ENCODE results near the gene DLST. TPM values are rescaled to one million over a fixed set of nuclear protein-coding genes. Genes with fewer than 3 reads are reported as not detected.
A peak's percentile ranks its signal among the peaks of the same experiment; 100 is the strongest.

DLST gene
- total and polyA plus RNA-seq, 2 experiments from 2014 or later = 10.8 to 68.7 TPM

DNA sequence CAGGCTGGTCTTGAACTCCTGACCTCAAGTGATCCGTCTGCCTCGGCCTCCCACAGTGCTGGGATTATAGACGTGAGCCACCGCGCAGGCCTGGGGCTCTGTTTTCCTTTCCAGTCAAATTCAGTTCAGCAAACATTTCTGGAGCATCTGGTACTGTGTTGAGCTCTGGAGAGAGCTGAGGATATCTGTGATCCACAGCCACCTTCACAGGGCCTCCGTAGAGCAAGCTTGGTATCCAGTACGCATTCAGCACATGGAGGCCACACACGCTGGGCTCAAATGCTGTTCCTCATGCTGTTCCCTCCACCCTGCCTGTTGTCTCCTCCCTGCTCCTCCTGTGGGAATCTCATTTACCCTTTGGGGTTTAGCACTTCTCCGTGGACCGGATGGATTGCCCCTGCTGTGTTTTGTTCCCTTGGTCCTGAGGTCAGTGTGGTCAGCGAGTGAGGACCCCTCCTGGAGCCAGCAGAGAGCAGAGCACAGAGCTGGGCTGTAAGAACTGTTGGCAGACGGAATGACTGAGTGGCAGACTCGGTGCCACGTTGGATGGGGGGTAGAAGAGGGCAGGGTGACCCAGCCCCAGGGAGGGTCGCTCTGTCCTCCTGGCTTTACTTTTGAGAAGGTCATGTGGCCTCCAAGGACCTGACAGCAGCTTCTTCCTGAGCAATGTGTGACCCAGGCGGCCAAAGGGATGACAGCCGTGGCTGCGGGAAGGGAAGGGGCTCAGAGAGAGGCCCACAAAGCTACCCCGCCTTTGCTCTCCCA, 40.5 kb downstream of the DLST start:
- peaks cover 21% of the 10 kb centered on the region for H3K27me3 ChIP-seq
- no peak overlapping the region for H3K27ac ChIP-seq
- no peak for TF ChIP-seq EZH2phosphoT487 (IDR thresholded peaks at IDR 0.05; ENCODE audit: low read depth, severe bottlenecking, unreplicated experiment)
- TF ChIP-seq EZH2 (IDR thresholded peaks at IDR 0.05; ENCODE audit: borderline replicate concordance) = no peak
- TF ChIP-seq CTCF (IDR thresholded peaks at IDR 0.05; ENCODE audit: poor library complexity) = no peak
- H3K9me2 ChIP-seq (replicated peaks; ENCODE audit: insufficient read depth) = no peaks in the 10 kb centered on the region
- H3K4me2 ChIP-seq = peak overlapping the region; percentile 91
- H3K9me3 ChIP-seq (ENCODE audit: low read depth) = no peaks in the 10 kb centered on the region
- H3K4me1 ChIP-seq (ENCODE audit: insufficient read depth) = peaks cover 4% of the 10 kb centered on the region
- H3K79me2 ChIP-seq = no peaks in the 10 kb centered on the region
- H3K36me3 ChIP-seq (replicated peaks; ENCODE audit: insufficient read depth, low read depth) = no peaks in the 10 kb centered on the region
- no peak for DNase-seq (ENCODE audit: low spot score)
- no peak overlapping the region for H3K4me3 ChIP-seq
- no peak overlapping the region for H2AFZ ChIP-seq
- no peaks in the 10 kb centered on the region for H4K20me1 ChIP-seq (ENCODE audit: insufficient read depth, poor library complexity, severe bottlenecking)
- 75% methylated on average over 19 of the region's 19 CpGs for WGBS (ENCODE audit: low lambda C conversion rate, missing lambda C conversion rate)

DNA sequence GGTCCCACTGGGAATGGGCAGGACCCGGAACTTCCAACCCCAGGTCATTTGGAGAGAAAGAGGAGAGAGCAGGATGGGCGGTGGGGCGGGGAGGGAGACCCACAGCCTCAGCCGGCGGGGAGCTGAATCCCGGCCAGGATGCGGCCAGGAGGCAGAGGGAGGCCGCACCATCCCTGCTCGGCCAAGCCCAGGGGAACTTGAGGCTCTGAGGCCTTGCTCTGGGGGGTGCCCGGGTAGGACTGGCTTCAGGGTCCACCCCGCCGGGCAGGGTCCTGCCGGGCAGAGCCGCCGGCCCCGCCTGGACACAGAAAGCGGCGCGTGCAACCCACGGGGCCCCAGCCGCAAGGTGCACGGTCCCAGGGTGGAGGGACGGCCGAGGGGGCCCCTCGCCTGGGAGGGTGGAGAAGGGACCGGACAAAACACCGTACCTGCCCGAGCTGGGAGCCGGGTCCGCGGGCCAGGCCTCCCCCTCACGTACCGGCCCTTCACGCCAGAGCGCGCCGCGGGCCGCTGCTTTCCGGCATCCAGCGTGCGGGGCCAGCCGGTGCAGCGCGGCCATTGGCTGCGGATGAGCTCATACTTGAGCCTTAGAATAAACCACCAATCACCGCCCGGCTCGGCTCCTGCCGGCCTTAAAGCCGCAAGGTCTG, 41.2 kb downstream of the DLST start, which contains the start of gene RPS6KL1:
Gene RPS6KL1, minus strand, starts transcription at position 509 of the 650 bp plus-strand sequence. CDS start 1,719 bp downstream, outside the sequence.
- WGBS (ENCODE audit: low lambda C conversion rate, missing lambda C conversion rate) = 2% methylated on average over 45 of the region's 51 CpGs
- peak within 1 kb of the TSS; percentile 91 for H3K4me2 ChIP-seq
- TF ChIP-seq EZH2phosphoT487 (IDR thresholded peaks at IDR 0.05; ENCODE audit: low read depth, severe bottlenecking, unreplicated experiment) (no peak), CTCF (IDR thresholded peaks at IDR 0.05; ENCODE audit: poor library complexity) (no peak), EZH2 (IDR thresholded peaks at IDR 0.05; ENCODE audit: borderline replicate concordance) (no peak)
- H2AFZ ChIP-seq = peak within 1 kb of the TSS; percentile 76
- no peaks in the 10 kb centered on the region for H3K9me3 ChIP-seq (ENCODE audit: low read depth)
- H4K20me1 ChIP-seq (ENCODE audit: insufficient read depth, poor library complexity, severe bottlenecking) = no peaks in the 10 kb centered on the region
- H3K4me1 ChIP-seq (ENCODE audit: insufficient read depth) = peaks cover 4% of the 10 kb centered on the region
- no peaks in the 10 kb centered on the region for H3K79me2 ChIP-seq
- peaks cover 21% of the 10 kb centered on the region for H3K27me3 ChIP-seq
- peak within 1 kb of the TSS; percentile 31 for H3K4me3 ChIP-seq
- H3K27ac ChIP-seq = no peak within 1 kb of the TSS
- no peaks in the 10 kb centered on the region for H3K9me2 ChIP-seq (replicated peaks; ENCODE audit: insufficient read depth)
- H3K36me3 ChIP-seq (replicated peaks; ENCODE audit: insufficient read depth, low read depth) = no peaks in the 10 kb centered on the region
- peak; percentile 89 for DNase-seq (ENCODE audit: low spot score)

- Histone ChIP-seq H4K20me1 (ENCODE audit: insufficient read depth, poor library complexity, severe bottlenecking) (no peaks in the 10 kb centered on the region), H2AFZ (no peak overlapping the region), H3K4me3 (no peak overlapping the region), H3K36me3 (replicated peaks; ENCODE audit: insufficient read depth, low read depth) (no peaks in the 10 kb centered on the region), H3K27ac (no peak overlapping the region), H3K4me1 (ENCODE audit: insufficient read depth) (peaks cover 4% of the 10 kb centered on the region), H3K9me2 (replicated peaks; ENCODE audit: insufficient read depth) (no peaks in the 10 kb centered on the region), H3K9me3 (ENCODE audit: low read depth) (no peaks in the 10 kb centered on the region), H3K4me2 (no peak overlapping the region), H3K27me3 (peaks cover 24% of the 10 kb centered on the region), H3K79me2 (no peaks in the 10 kb centered on the region)
- WGBS (ENCODE audit: low lambda C conversion rate, missing lambda C conversion rate) = 90% methylated on average over 11 of the region's 11 CpGs
- TF ChIP-seq EZH2 (IDR thresholded peaks at IDR 0.05; ENCODE audit: borderline replicate concordance) (no peak), CTCF (IDR thresholded peaks at IDR 0.05; ENCODE audit: poor library complexity) (no peak), EZH2phosphoT487 (IDR thresholded peaks at IDR 0.05; ENCODE audit: low read depth, severe bottlenecking, unreplicated experiment) (no peak)
- no peak for DNase-seq (ENCODE audit: low spot score)
Observed at GRCh38 chr14:74924061-74924460, 42.3 kb downstream of the DLST start.

Data from hepatocyte (in vitro differentiated cells).